ENCODE results near the gene LRRC31. TPM values are rescaled to one million over a fixed set of nuclear protein-coding genes. Genes with fewer than 3 reads are reported as not detected.

Gene LRRC31
- total RNA-seq (not detected), total RNA-seq (0 to 0.06 (median 0) reads per million in 29 experiments)
- 0.28 TPM for total RNA-seq (2013)

- ChIA-PET CTCF (interaction anchor here in 1 of 2 donors (1.6 kb wide), 1 partner anchor 13 kb away, joined by 4 read pairs; no protein-coding TSS in a partner anchor), POLR2A (no interaction called here)
- H3K9me3 Mint-ChIP-seq = no peaks in the 10 kb centered on the region
- peaks cover 20 to 25% of the 10 kb centered on the region in 2 experiments for H3K4me1 ChIP-seq (ENCODE audit: control insufficient read depth in 1 of 2, extremely low read depth in 1 of 2, insufficient read depth in 2 of 2, low read length in 2 of 2)
- no peak within 1 kb of the TSS for H3K4me3 ChIP-seq (ENCODE audit: control insufficient read depth in 1 of 2, extremely low read depth in 1 of 2, low read length in 1 of 2)
- no CpG with 5 or more reads among the region's 2 CpGs for WGBS (ENCODE audit: insufficient coverage)
- ATAC-seq (replicated peaks in 1 of 4) = no peak
- H3K27ac Mint-ChIP-seq = peak within 1 kb of the TSS; percentile 25 to 62
- H3K4me3 Mint-ChIP-seq = peak within 1 kb of the TSS in 1 of 3 donors; percentile 9
- H3K36me3 Mint-ChIP-seq = no peaks in the 10 kb centered on the region
- peaks cover 32 to 37% (median 32%) of the 10 kb centered on the region in 3 donors for H3K4me1 Mint-ChIP-seq
- no peak within 1 kb of the TSS for H3K27ac ChIP-seq (ENCODE audit: low read length)
- H3K27me3 Mint-ChIP-seq = peaks cover 0 to 1% of the 10 kb centered on the region in 2 donors
- no peaks in the 10 kb centered on the region for H3K9me3 ChIP-seq
- H3K36me3 ChIP-seq (ENCODE audit: control insufficient read depth in 2 of 2, extremely low read depth in 1 of 2, insufficient read depth in 1 of 2, low read length in 1 of 2) = no peaks in the 10 kb centered on the region
- H3K27me3 ChIP-seq (replicated peaks in 1 of 2; ENCODE audit: control insufficient read depth in 2 of 2, extremely low read depth in 1 of 2, insufficient read depth in 2 of 2, low read length in 1 of 2) = peaks cover 0 to 4% of the 10 kb centered on the region in 2 experiments
- no peak for DNase-seq
Observed at GRCh38 chr3:169869484-169870220, at the start of gene LRRC31. TSS of gene LRRC31 (minus strand) at chr3:169869935. CDS start at chr3:169869807, 128 bp downstream.

GRCh38 chr3:169914321-169914720, 44.6 kb upstream of the LRRC31 start:
- no peaks in the 10 kb centered on the region for H3K36me3 Mint-ChIP-seq
- peaks cover 0 to 6% (median 4%) of the 10 kb centered on the region in 3 donors for H3K4me1 Mint-ChIP-seq
- no peak overlapping the region for H3K4me3 Mint-ChIP-seq
- H3K9me3 ChIP-seq = no peaks in the 10 kb centered on the region
- DNase-seq = no peak
- no peaks in the 10 kb centered on the region for H3K9me3 Mint-ChIP-seq
- H3K36me3 ChIP-seq (ENCODE audit: control insufficient read depth in 2 of 2, extremely low read depth in 1 of 2, insufficient read depth in 1 of 2, low read length in 1 of 2) = no peaks in the 10 kb centered on the region
- 89% methylated on average over 1 of the region's 2 CpGs for WGBS (ENCODE audit: insufficient coverage)
- no peaks in the 10 kb centered on the region for H3K27me3 Mint-ChIP-seq
- no peaks in the 10 kb centered on the region for H3K27me3 ChIP-seq (replicated peaks in 1 of 2; ENCODE audit: control insufficient read depth in 2 of 2, extremely low read depth in 1 of 2, insufficient read depth in 2 of 2, low read length in 1 of 2)
- ATAC-seq (replicated peaks in 1 of 4) = no peak
- no peak overlapping the region for H3K27ac Mint-ChIP-seq
- CTCF ChIA-PET = no interaction called here
- no peaks in the 10 kb centered on the region for H3K4me1 ChIP-seq (ENCODE audit: control insufficient read depth in 1 of 2, extremely low read depth in 1 of 2, insufficient read depth in 2 of 2, low read length in 2 of 2)
- POLR2A ChIA-PET = no interaction called here
- H3K27ac ChIP-seq (ENCODE audit: low read length) = no peak overlapping the region
- H3K4me3 ChIP-seq (ENCODE audit: control insufficient read depth in 1 of 2, extremely low read depth in 1 of 2, low read length in 1 of 2) = no peak overlapping the region

GRCh38 chr3:169913323-169913722, 43.6 kb upstream of the LRRC31 start:
- Mint-ChIP-seq H3K9me3 (no peaks in the 10 kb centered on the region), H3K27ac (no peak overlapping the region), H3K27me3 (no peaks in the 10 kb centered on the region), H3K36me3 (no peaks in the 10 kb centered on the region), H3K4me1 (peaks cover 0 to 6% (median 4%) of the 10 kb centered on the region in 3 donors), H3K4me3 (no peak overlapping the region)
- no peak overlapping the region for H3K27ac ChIP-seq (ENCODE audit: low read length)
- ChIA-PET POLR2A (no interaction called here), CTCF (no interaction called here)
- no peaks in the 10 kb centered on the region for H3K9me3 ChIP-seq
- H3K4me1 ChIP-seq (ENCODE audit: control insufficient read depth in 1 of 2, extremely low read depth in 1 of 2, insufficient read depth in 2 of 2, low read length in 2 of 2) = no peaks in the 10 kb centered on the region
- ATAC-seq (replicated peaks in 1 of 4) (no peak), DNase-seq (no peak)
- 67% methylated on average over 1 of the region's 3 CpGs for WGBS (ENCODE audit: insufficient coverage)
- no peaks in the 10 kb centered on the region for H3K27me3 ChIP-seq (replicated peaks in 1 of 2; ENCODE audit: control insufficient read depth in 2 of 2, extremely low read depth in 1 of 2, insufficient read depth in 2 of 2, low read length in 1 of 2)
- no peak overlapping the region for H3K4me3 ChIP-seq (ENCODE audit: control insufficient read depth in 1 of 2, extremely low read depth in 1 of 2, low read length in 1 of 2)
- H3K36me3 ChIP-seq (ENCODE audit: control insufficient read depth in 2 of 2, extremely low read depth in 1 of 2, insufficient read depth in 1 of 2, low read length in 1 of 2) = no peaks in the 10 kb centered on the region

- H3K27ac ChIP-seq (ENCODE audit: low read length) = no peak within 1 kb of the TSS
- ATAC-seq (replicated peaks in 1 of 4) (no peak), DNase-seq (no peak)
- no peaks in the 10 kb centered on the region for H3K4me1 ChIP-seq (ENCODE audit: control insufficient read depth in 1 of 2, extremely low read depth in 1 of 2, insufficient read depth in 2 of 2, low read length in 2 of 2)
- Mint-ChIP-seq H3K9me3 (no peaks in the 10 kb centered on the region), H3K4me3 (no peak within 1 kb of the TSS), H3K4me1 (peaks cover 0 to 6% (median 4%) of the 10 kb centered on the region in 3 donors), H3K36me3 (no peaks in the 10 kb centered on the region), H3K27ac (no peak within 1 kb of the TSS), H3K27me3 (peaks cover 0 to 4% of the 10 kb centered on the region in 2 donors)
- no peaks in the 10 kb centered on the region for H3K36me3 ChIP-seq (ENCODE audit: control insufficient read depth in 2 of 2, extremely low read depth in 1 of 2, insufficient read depth in 1 of 2, low read length in 1 of 2)
- POLR2A ChIA-PET = no interaction called here
- no peaks in the 10 kb centered on the region for H3K9me3 ChIP-seq
- CTCF ChIA-PET = no interaction called here
- H3K27me3 ChIP-seq (replicated peaks in 1 of 2; ENCODE audit: control insufficient read depth in 2 of 2, extremely low read depth in 1 of 2, insufficient read depth in 2 of 2, low read length in 1 of 2) = peaks cover 0 to 4% of the 10 kb centered on the region in 2 experiments
- no CpG with 5 or more reads among the region's 1 CpG for WGBS (ENCODE audit: insufficient coverage)
- H3K4me3 ChIP-seq (ENCODE audit: control insufficient read depth in 1 of 2, extremely low read depth in 1 of 2, low read length in 1 of 2) = no peak within 1 kb of the TSS
Observed at GRCh38 chr3:169911272-169911671, 41.5 kb upstream of the LRRC31 start, which contains the start of gene SAMD7. TSS of gene SAMD7 (plus strand) at chr3:169911572. CDS start at chr3:169919499, 7,927 bp downstream.

GRCh38 chr3:169907944-169908343, 38.2 kb upstream of the LRRC31 start:
- Mint-ChIP-seq H3K4me3 (no peak overlapping the region), H3K27ac (no peak overlapping the region), H3K9me3 (peaks cover 0 to 2% (median 0%) of the 10 kb centered on the region in 3 donors), H3K36me3 (no peaks in the 10 kb centered on the region), H3K4me1 (no peaks in the 10 kb centered on the region), H3K27me3 (peaks cover 7 to 8% of the 10 kb centered on the region in 2 donors)
- Histone ChIP-seq H3K4me1 (ENCODE audit: control insufficient read depth in 1 of 2, extremely low read depth in 1 of 2, insufficient read depth in 2 of 2, low read length in 2 of 2) (no peaks in the 10 kb centered on the region), H3K36me3 (ENCODE audit: control insufficient read depth in 2 of 2, extremely low read depth in 1 of 2, insufficient read depth in 1 of 2, low read length in 1 of 2) (no peaks in the 10 kb centered on the region), H3K4me3 (ENCODE audit: control insufficient read depth in 1 of 2, extremely low read depth in 1 of 2, low read length in 1 of 2) (no peak overlapping the region), H3K9me3 (no peaks in the 10 kb centered on the region), H3K27me3 (replicated peaks in 1 of 2; ENCODE audit: control insufficient read depth in 2 of 2, extremely low read depth in 1 of 2, insufficient read depth in 2 of 2, low read length in 1 of 2) (peaks cover 0 to 12% of the 10 kb centered on the region in 2 experiments), H3K27ac (ENCODE audit: low read length) (no peak overlapping the region)
- POLR2A ChIA-PET = no interaction called here
- DNase-seq = no peak
- no peak for ATAC-seq (replicated peaks in 1 of 4)
- WGBS (ENCODE audit: insufficient coverage) = 83% methylated on average over 4 of the region's 4 CpGs
- CTCF ChIA-PET = no interaction called here

GRCh38 chr3:169907476-169907875, 37.7 kb upstream of the LRRC31 start:
- CTCF ChIA-PET = no interaction called here
- POLR2A ChIA-PET = no interaction called here
- Histone ChIP-seq H3K4me1 (ENCODE audit: control insufficient read depth in 1 of 2, extremely low read depth in 1 of 2, insufficient read depth in 2 of 2, low read length in 2 of 2) (no peaks in the 10 kb centered on the region), H3K27me3 (replicated peaks in 1 of 2; ENCODE audit: control insufficient read depth in 2 of 2, extremely low read depth in 1 of 2, insufficient read depth in 2 of 2, low read length in 1 of 2) (peaks cover 0 to 12% of the 10 kb centered on the region in 2 experiments), H3K9me3 (no peaks in the 10 kb centered on the region), H3K27ac (ENCODE audit: low read length) (no peak overlapping the region), H3K36me3 (ENCODE audit: control insufficient read depth in 2 of 2, extremely low read depth in 1 of 2, insufficient read depth in 1 of 2, low read length in 1 of 2) (no peaks in the 10 kb centered on the region), H3K4me3 (ENCODE audit: control insufficient read depth in 1 of 2, extremely low read depth in 1 of 2, low read length in 1 of 2) (no peak overlapping the region)
- Mint-ChIP-seq H3K4me1 (no peaks in the 10 kb centered on the region), H3K36me3 (no peaks in the 10 kb centered on the region), H3K4me3 (no peak overlapping the region), H3K27me3 (peaks cover 7 to 8% of the 10 kb centered on the region in 2 donors), H3K27ac (no peak overlapping the region), H3K9me3 (peaks cover 0 to 4% (median 0%) of the 10 kb centered on the region in 3 donors)
- no peak for DNase-seq
- ATAC-seq (replicated peaks in 1 of 4) = no peak
